Right cardiac atrium (tissue), 5 donors: Measurements from ENCODE around the gene CRIM1. TPM values are rescaled to one million over a fixed set of nuclear protein-coding genes. Genes with fewer than 3 reads are reported as not detected.

Experiments
- ATAC-seq, 2 donors: fragments of 200-7000 bp; cut with Tn5 transposase; one replicate each; pipeline versions ENCODE4 v1.8.0 to v1.9.1; 2020; ENCODE audit warnings: moderate library complexity in 2 of 2, mild to moderate bottlenecking in 1 of 2
- DNase-seq, 3 donors: peaks; one replicate each; pipeline ENCODE4 v3.0.0-alpha.2; 2020
- H3K27ac ChIP-seq: one replicate; pipeline ENCODE4 v1.5.1; 2013; ENCODE audit warnings: mild to moderate bottlenecking, low read length, control low read depth, moderate library complexity
- H3K27me3 ChIP-seq: one replicate; pipeline ENCODE4 v1.6.1; 2013; ENCODE audit not compliant: control insufficient read depth, insufficient read depth
- H3K4me1 ChIP-seq: one replicate; pipeline ENCODE4 v1.6.1; 2013; ENCODE audit warnings: low read length; ENCODE audit not compliant: control insufficient read depth, insufficient read depth
- H3K4me3 ChIP-seq: one replicate; pipeline ENCODE4 v1.5.1; 2013; ENCODE audit warnings: low read length, control low read depth
- H3K9me3 ChIP-seq: one replicate; pipeline ENCODE4 v1.6.1; 2013; ENCODE audit warnings: low read length; ENCODE audit not compliant: control insufficient read depth
- WGBS: extraction: QIAGEN DNeasy Blood & Tissue Kit; methylation state at CpG from one replicate; pipeline ENCODE4 v1.1.7; 2013; 5-methylcytosine and 5-hydroxymethylcytosine counted together
- intact Hi-C, 4 donors: fragments of 100-400 bp; cut with DNase I; formaldehyde crosslinking; loops; one replicate each; pipeline versions ENCODE4 v1.11.0 to v1.14.0; 2022 to 2023
- polyA plus RNA-seq: library from polyadenylated mRNA; stranded (reverse); fragments of 200-250 nt; gene quantifications from one replicate; pipeline ENCODE4 v1.2.3, GENCODE V29; 2013
- total RNA-seq, 4 donors: library from RNA; stranded (reverse); fragmentation: NEBNext Ultra II Directional; extraction: Animal tissue kit (Norgen Biotek cat#: 25700); gene quantifications; one replicate each; pipeline ENCODE4 v1.2.1, GENCODE V29; 2021
- donor health status: healthy with polysubstance abuse.
- donor health status: DM: no; HTN: yes; CAD: no.
- donor health status: DM: no; HTN: no; CAD: no.
- donor health status: DM: no; HTN: yes; CAD: no; lungs with severe emphysema.
- donor health status: DM: yes; HTN: yes; CAD: no.

The CRIM1 gene
- total and polyA plus RNA-seq, 5 donors = 10.5 to 34.0 (median 27.7) TPM

GRCh38 chr2:36556842-36557241 lies 201.3 kb downstream of the CRIM1 start:
- Histone ChIP-seq H3K9me3 (no peaks in the 10 kb centered on the region), H3K27ac (no peak overlapping the region), H3K27me3 (no peaks in the 10 kb centered on the region), H3K4me3 (no peak overlapping the region), H3K4me1 (no peaks in the 10 kb centered on the region)
- intact Hi-C loops = no loop called here
- ATAC-seq = no peak
- no peak for DNase-seq
- 80% methylated on average over 1 of the region's 1 CpG for WGBS

DNA sequence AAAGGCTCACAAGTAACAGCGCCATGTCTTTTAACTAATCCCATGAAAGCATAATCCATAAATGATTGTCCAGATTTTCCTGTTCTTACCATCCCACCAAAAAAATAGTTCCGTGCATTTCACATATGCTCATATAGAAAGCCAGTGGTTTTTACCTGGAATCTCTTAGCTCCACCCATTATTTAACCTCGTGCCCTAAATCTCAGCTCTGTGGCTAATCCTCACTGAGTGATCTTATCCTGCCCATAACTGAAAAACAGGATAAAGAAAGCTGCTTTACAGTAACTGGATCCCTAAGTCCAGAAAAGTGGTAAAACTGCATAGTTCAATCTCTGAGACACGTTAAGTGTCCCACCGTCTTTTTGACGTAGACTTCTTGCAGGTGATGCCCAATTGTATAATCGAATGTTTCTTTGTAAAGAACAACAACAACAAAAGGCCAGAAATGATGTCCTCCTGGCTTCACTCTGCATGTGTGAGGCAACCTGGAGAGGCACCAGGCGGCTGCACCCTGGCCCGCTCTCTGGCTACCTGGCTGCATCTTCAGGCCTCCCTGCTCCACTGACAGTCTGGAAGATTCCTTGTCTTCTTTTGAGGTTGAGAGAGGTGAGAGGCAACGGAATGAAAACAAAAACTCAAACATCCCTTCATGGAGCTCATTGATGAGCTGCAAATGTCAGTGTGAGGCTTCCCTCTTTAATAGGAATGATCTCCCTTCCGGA lies 203.8 kb downstream of the CRIM1 start:
- H3K27ac ChIP-seq = no peak overlapping the region
- intact Hi-C loops = no loop called here
- H3K27me3 ChIP-seq = no peaks in the 10 kb centered on the region
- no peak for DNase-seq
- 92% methylated on average over 11 of the region's 11 CpGs for WGBS
- H3K4me3 ChIP-seq = no peak overlapping the region
- H3K4me1 ChIP-seq = no peaks in the 10 kb centered on the region
- H3K9me3 ChIP-seq = no peaks in the 10 kb centered on the region
- no peak for ATAC-seq

GRCh38 chr2:36560726-36561125 lies 205.1 kb downstream of the CRIM1 start:
- intact Hi-C loops = no loop called here
- H3K4me3 ChIP-seq = no peak overlapping the region
- ATAC-seq (no peak), DNase-seq (no peak)
- no peaks in the 10 kb centered on the region for H3K9me3 ChIP-seq
- no peak overlapping the region for H3K27ac ChIP-seq
- H3K27me3 ChIP-seq = no peaks in the 10 kb centered on the region
- no peaks in the 10 kb centered on the region for H3K4me1 ChIP-seq
- WGBS = 98% methylated on average over 5 of the region's 5 CpGs

DNA sequence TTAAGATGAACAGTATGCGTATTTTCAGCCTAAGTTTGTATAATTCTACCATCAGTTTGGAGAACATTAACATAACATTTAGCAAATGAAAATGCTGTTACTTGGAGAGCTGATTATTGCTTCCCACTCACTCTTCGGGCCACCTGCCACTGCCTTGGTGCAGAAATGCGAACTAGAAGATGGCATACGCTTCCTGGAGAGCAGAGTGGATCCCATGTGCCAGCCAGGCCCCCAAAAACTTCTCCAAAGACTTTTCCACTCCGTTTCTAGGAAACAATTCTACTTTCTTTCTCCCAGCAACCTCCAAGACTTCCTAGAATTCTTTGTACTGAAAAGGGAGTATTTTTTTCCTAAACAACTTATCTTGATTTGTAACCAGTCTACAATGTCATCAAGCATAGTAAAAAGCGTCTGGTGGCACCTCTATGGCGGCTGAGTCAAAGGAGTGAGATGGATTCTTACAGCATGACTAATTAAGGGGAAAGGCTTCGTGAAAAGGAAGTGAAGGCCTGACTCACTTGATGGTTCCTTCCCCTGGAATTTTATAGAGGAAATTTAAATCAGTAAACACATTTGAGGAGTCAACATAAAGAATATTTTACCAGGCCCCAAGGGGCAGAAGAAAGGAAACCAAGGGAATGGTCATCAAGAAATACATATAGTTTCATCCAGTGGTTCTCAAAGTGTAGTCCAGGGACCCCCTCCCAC lies 205.8 kb downstream of the CRIM1 start:
- Histone ChIP-seq H3K9me3 (no peaks in the 10 kb centered on the region), H3K4me3 (no peak overlapping the region), H3K27me3 (no peaks in the 10 kb centered on the region), H3K27ac (peak overlapping the region; percentile 85), H3K4me1 (no peaks in the 10 kb centered on the region)
- 71% methylated on average over 8 of the region's 8 CpGs for WGBS
- peak; percentile 80 to 95 for ATAC-seq
- intact Hi-C loops = no loop called here
- no peak for DNase-seq

DNA sequence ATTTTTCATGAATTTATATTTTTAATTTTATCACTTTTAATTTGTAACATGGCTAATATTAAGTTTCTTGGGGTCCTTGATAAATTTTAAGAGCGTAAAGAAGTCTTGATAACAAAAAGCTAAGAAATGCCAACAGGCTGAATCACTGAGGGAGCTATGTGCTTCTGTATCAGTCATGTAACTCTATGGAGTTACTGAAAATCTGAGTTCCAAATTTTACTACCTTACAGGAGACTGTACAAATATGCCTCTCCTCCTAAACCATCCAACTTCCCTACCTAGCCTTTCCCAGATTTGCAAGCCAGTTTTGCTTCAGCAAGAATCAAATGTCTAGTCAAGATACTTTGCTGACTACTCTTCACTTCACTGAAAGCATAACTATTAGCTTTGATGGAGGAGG lies 206.7 kb downstream of the CRIM1 start:
- WGBS = 77% methylated on average over 1 of the region's 1 CpG
- DNase-seq (no peak), ATAC-seq (peak in 1 of 2 donors; percentile 28)
- Histone ChIP-seq H3K9me3 (no peaks in the 10 kb centered on the region), H3K4me1 (no peaks in the 10 kb centered on the region), H3K4me3 (no peak overlapping the region), H3K27me3 (no peaks in the 10 kb centered on the region), H3K27ac (no peak overlapping the region)
- intact Hi-C loops = no loop called here

DNA sequence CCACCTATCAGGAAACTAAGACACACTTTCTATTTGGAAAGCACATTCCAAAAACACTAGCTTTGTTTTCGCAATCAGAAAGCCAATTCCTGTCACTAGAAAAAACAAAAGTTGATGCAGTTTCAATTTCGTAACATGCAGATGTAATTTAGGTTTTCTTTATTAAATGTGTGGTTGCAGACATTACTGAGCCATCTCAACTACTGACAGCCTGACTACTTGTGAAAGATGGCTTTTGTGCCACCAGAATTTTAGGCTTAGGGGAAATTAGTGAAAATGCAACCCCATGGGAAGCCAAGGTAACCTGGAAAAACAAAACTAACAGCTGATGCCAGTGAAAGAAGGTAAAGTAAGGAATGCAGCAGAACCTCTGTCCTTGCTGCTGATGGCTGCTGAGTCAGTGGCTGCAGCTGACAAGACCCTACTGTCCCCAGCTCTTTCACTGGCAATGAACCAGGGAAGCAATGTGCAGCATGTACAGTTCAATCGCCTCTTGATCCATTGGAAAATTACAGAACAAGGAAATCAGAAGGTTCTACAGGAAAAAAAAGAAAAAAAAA lies 207.5 kb downstream of the CRIM1 start:
- peak overlapping the region; percentile 9 for H3K27ac ChIP-seq
- DNase-seq (no peak), ATAC-seq (no peak)
- H3K4me3 ChIP-seq = peak overlapping the region; percentile 12
- no peaks in the 10 kb centered on the region for H3K4me1 ChIP-seq
- no peaks in the 10 kb centered on the region for H3K27me3 ChIP-seq
- 57% methylated on average over 3 of the region's 3 CpGs for WGBS
- H3K9me3 ChIP-seq = no peaks in the 10 kb centered on the region
- intact Hi-C loops = no loop called here

- WGBS = 85% methylated on average over 11 of the region's 11 CpGs
- no peak for ATAC-seq
- Histone ChIP-seq H3K9me3 (no peaks in the 10 kb centered on the region), H3K27ac (no peak overlapping the region), H3K27me3 (no peaks in the 10 kb centered on the region), H3K4me1 (no peaks in the 10 kb centered on the region), H3K4me3 (no peak overlapping the region)
- intact Hi-C loops = no loop called here
- DNase-seq = no peak
Observed at GRCh38 chr2:36564377-36564930, 208.9 kb downstream of the CRIM1 start.

DNA sequence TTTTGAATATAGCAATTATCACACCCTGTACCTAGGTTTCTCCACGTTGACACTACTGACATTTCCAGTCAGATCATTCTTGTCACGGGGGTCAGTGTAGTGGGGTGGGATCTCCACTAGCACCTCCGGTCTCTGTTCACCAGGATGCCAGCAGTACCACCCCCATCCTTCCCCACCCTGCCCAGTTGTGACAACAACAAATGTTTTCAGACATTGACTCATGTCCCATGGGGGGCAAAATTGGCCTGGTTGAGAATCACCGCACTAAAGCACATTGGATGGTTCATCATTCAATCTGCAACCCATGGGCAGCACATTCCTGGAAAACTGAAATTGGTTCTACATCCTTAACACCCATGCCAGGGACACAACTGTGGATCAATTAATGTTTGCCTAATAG lies 210.1 kb downstream of the CRIM1 start:
- DNase-seq = no peak
- no peaks in the 10 kb centered on the region for H3K4me1 ChIP-seq
- 99% methylated on average over 4 of the region's 4 CpGs for WGBS
- H3K27ac ChIP-seq = no peak overlapping the region
- intact Hi-C loops = no loop called here
- ATAC-seq = no peak
- no peaks in the 10 kb centered on the region for H3K9me3 ChIP-seq
- H3K27me3 ChIP-seq = no peaks in the 10 kb centered on the region
- no peak overlapping the region for H3K4me3 ChIP-seq

GRCh38 chr2:36566887-36567286 lies 211.3 kb downstream of the CRIM1 start:
- H3K9me3 ChIP-seq = no peaks in the 10 kb centered on the region
- intact Hi-C loops = no loop called here
- H3K4me1 ChIP-seq = no peaks in the 10 kb centered on the region
- no peak for DNase-seq
- WGBS = 95% methylated on average over 4 of the region's 4 CpGs
- H3K27ac ChIP-seq = no peak overlapping the region
- H3K4me3 ChIP-seq = no peak overlapping the region
- ATAC-seq = no peak
- no peaks in the 10 kb centered on the region for H3K27me3 ChIP-seq

GRCh38 chr2:36567711-36568408 lies 212.3 kb downstream of the CRIM1 start:
- no peak overlapping the region for H3K4me3 ChIP-seq
- 95% methylated on average over 6 of the region's 6 CpGs for WGBS
- no peaks in the 10 kb centered on the region for H3K9me3 ChIP-seq
- no peak for ATAC-seq
- DNase-seq = no peak
- intact Hi-C loops = no loop called here
- no peak overlapping the region for H3K27ac ChIP-seq
- peaks cover 2% of the 10 kb centered on the region for H3K4me1 ChIP-seq
- no peaks in the 10 kb centered on the region for H3K27me3 ChIP-seq
